ENCODE measurements around the gene SLC35G3.
"Not testable (repeated sequence)": the region's sequence is repeated elsewhere in the genome, so short reads cannot be mapped to it uniquely, and the experiment has no call there.

The SLC35G3 gene

GRCh38 chr17:35194001-35194400 is at the start of gene SLC35G3:
Gene SLC35G3 (minus strand): TSS chr17:35194393. CDS start chr17:35194307, 86 bp downstream.
- in situ Hi-C loops (cut with HindIII; ENCODE audit: low sequenced_read_pairs): not testable (repeated sequence)

- in situ Hi-C loops (cut with HindIII; ENCODE audit: low sequenced_read_pairs): no loop called here
Measured at GRCh38 chr17:35243561-35244340, 49.6 kb upstream of the SLC35G3 start.

- in situ Hi-C loops (cut with HindIII; ENCODE audit: low sequenced_read_pairs): no loop called here
Measured at GRCh38 chr17:35242805-35243560, 48.8 kb upstream of the SLC35G3 start, which contains the start of gene SLFN5. Gene SLFN5 (plus strand): TSS chr17:35243072. CDS start chr17:35258691, 15,619 bp downstream.

GRCh38 chr17:35242158-35242804 is 48.1 kb upstream of the SLC35G3 start:
- in situ Hi-C loops (cut with HindIII; ENCODE audit: low sequenced_read_pairs): no loop called here

- in situ Hi-C loops (cut with HindIII; ENCODE audit: low sequenced_read_pairs): no loop called here
Measured at GRCh38 chr17:35241520-35241919, 47.3 kb upstream of the SLC35G3 start.

GRCh38 chr17:35240861-35241260 is 46.7 kb upstream of the SLC35G3 start:
- in situ Hi-C loops (cut with HindIII; ENCODE audit: low sequenced_read_pairs): no loop called here

GRCh38 chr17:35239823-35240222 is 45.6 kb upstream of the SLC35G3 start:
- in situ Hi-C loops (cut with HindIII; ENCODE audit: low sequenced_read_pairs): no loop called here

GRCh38 chr17:35238821-35239220 is 44.6 kb upstream of the SLC35G3 start:
- in situ Hi-C loops (cut with HindIII; ENCODE audit: low sequenced_read_pairs): no loop called here

GRCh38 chr17:35236821-35237220 is 42.6 kb upstream of the SLC35G3 start:
- in situ Hi-C loops (cut with HindIII; ENCODE audit: low sequenced_read_pairs): no loop called here

GRCh38 chr17:35235917-35236316 is 41.7 kb upstream of the SLC35G3 start:
- in situ Hi-C loops (cut with HindIII; ENCODE audit: low sequenced_read_pairs): no loop called here

GRCh38 chr17:35235289-35235688 is 41.1 kb upstream of the SLC35G3 start:
- in situ Hi-C loops (cut with HindIII; ENCODE audit: low sequenced_read_pairs): no loop called here

- in situ Hi-C loops (cut with HindIII; ENCODE audit: low sequenced_read_pairs): not testable (repeated sequence)
Measured at GRCh38 chr17:35234315-35234714, 40.1 kb upstream of the SLC35G3 start.

- in situ Hi-C loops (cut with HindIII; ENCODE audit: low sequenced_read_pairs): no loop called here
Measured at GRCh38 chr17:35229638-35230037, 35.4 kb upstream of the SLC35G3 start.

- in situ Hi-C loops (cut with HindIII; ENCODE audit: low sequenced_read_pairs): no loop called here
Measured at GRCh38 chr17:35227546-35227945, 33.4 kb upstream of the SLC35G3 start.

- in situ Hi-C loops (cut with HindIII; ENCODE audit: low sequenced_read_pairs): no loop called here
Measured at GRCh38 chr17:35224436-35224835, 30.2 kb upstream of the SLC35G3 start.

GRCh38 chr17:35222452-35222851 is 28.3 kb upstream of the SLC35G3 start:
- in situ Hi-C loops (cut with HindIII; ENCODE audit: low sequenced_read_pairs): no loop called here

GRCh38 chr17:35218915-35219314 is 24.7 kb upstream of the SLC35G3 start:
- in situ Hi-C loops (cut with HindIII; ENCODE audit: low sequenced_read_pairs): no loop called here

GRCh38 chr17:35217107-35217506 is 22.9 kb upstream of the SLC35G3 start:
- in situ Hi-C loops (cut with HindIII; ENCODE audit: low sequenced_read_pairs): no loop called here

- in situ Hi-C loops (cut with HindIII; ENCODE audit: low sequenced_read_pairs): no loop called here
Measured at GRCh38 chr17:35214631-35215273, 20.6 kb upstream of the SLC35G3 start.

GRCh38 chr17:35214192-35214591 is 20.0 kb upstream of the SLC35G3 start:
- in situ Hi-C loops (cut with HindIII; ENCODE audit: low sequenced_read_pairs): no loop called here

GRCh38 chr17:35213412-35213940 is 19.3 kb upstream of the SLC35G3 start:
- in situ Hi-C loops (cut with HindIII; ENCODE audit: low sequenced_read_pairs): no loop called here

All from DLD1 (cell line).